KMS-11 (cell line): ENCODE data around the gene ZNF563.

ENCODE experiments used
- H2AFZ ChIP-seq: fragments of 200-600 bp; sonication (generic); 2 replicates; pipeline ENCODE4 v1.6.1; 2016; ENCODE audit warnings: antibody characterized with exemption, mixed run types, low read depth
- H3K27ac ChIP-seq: fragments of 200-600 bp; sonication (generic); 2 replicates; pipeline ENCODE4 v1.6.1; 2016; ENCODE audit warnings: mild to moderate bottlenecking, mixed run types
- H3K27me3 ChIP-seq: fragments of 200-600 bp; sonication (generic); 2 replicates; pipeline ENCODE4 v1.6.1; 2017; ENCODE audit warnings: mild to moderate bottlenecking, low read depth, mixed run types, moderate library complexity; ENCODE audit not compliant: insufficient read depth
- H3K36me3 ChIP-seq: fragments of 200-600 bp; sonication (generic); 2 replicates; pipeline ENCODE4 v1.6.1; 2017; ENCODE audit warnings: mild to moderate bottlenecking, mixed run types; ENCODE audit not compliant: insufficient read depth
- H3K4me1 ChIP-seq: fragments of 200-600 bp; sonication (generic); 2 replicates; pipeline ENCODE4 v1.6.1; 2016; ENCODE audit warnings: mild to moderate bottlenecking, low read depth, mixed run types; ENCODE audit not compliant: poor library complexity, severe bottlenecking
- H3K4me2 ChIP-seq: fragments of 200-600 bp; sonication (generic); 2 replicates; pipeline ENCODE4 v1.7.0; 2016; ENCODE audit warnings: mild to moderate bottlenecking, mixed run types
- H3K4me3 ChIP-seq: fragments of 200-600 bp; sonication (generic); IDR thresholded peaks from 2 replicates; pipeline ENCODE4 v1.6.1; 2017; ENCODE audit warnings: low read depth, low read length, mixed read lengths; ENCODE audit not compliant: insufficient read depth
- H3K79me2 ChIP-seq: fragments of 200-600 bp; sonication (generic); 2 replicates; pipeline ENCODE4 v1.6.1; 2016; ENCODE audit warnings: low read depth, mixed run types; ENCODE audit not compliant: insufficient read depth
- H3K9ac ChIP-seq: fragments of 200-600 bp; sonication (generic); 2 replicates; pipeline ENCODE4 v1.6.1; 2016; ENCODE audit warnings: mild to moderate bottlenecking, mixed run types
- H4K20me1 ChIP-seq: fragments of 200-600 bp; sonication (generic); 2 replicates; pipeline ENCODE4 v1.6.1; 2016; ENCODE audit warnings: mild to moderate bottlenecking, mixed run types; ENCODE audit not compliant: insufficient read depth
- CTCF ChIP-seq: fragments of 200-600 bp; sonication (generic); conservative IDR thresholded peaks from 2 replicates; pipeline ENCODE4 v1.6.1; 2017; ENCODE audit warnings: low read depth, mild to moderate bottlenecking, antibody characterized with exemption, low read length, moderate library complexity, mixed read lengths

ZNF563 gene

GRCh38 chr19:12333162-12334159 is at the start of gene ZNF563:
ZNF563 (minus strand) TSS chr19:12333633; CDS start chr19:12333482, 151 bp downstream.
- H3K4me3 ChIP-seq = no peak within 1 kb of the TSS
- no peaks in the 10 kb centered on the region for H3K27me3 ChIP-seq
- H3K79me2 ChIP-seq = no peaks in the 10 kb centered on the region
- H4K20me1 ChIP-seq = no peaks in the 10 kb centered on the region
- no peak within 1 kb of the TSS; the same call in 1 of the 2 replicates for H3K9ac ChIP-seq
- H3K27ac ChIP-seq = no peak within 1 kb of the TSS
- H3K36me3 ChIP-seq = no peaks in the 10 kb centered on the region
- peak within 1 kb of the TSS; percentile 47; the same call in 1 of the 2 replicates for H2AFZ ChIP-seq
- TF ChIP-seq CTCF = no peak
- H3K4me2 ChIP-seq = peak within 1 kb of the TSS; percentile 21; the same call in 1 of the 2 replicates
- no peaks in the 10 kb centered on the region for H3K4me1 ChIP-seq

- Histone ChIP-seq H3K4me3 (no peak overlapping the region), H3K4me1 (no peaks in the 10 kb centered on the region), H3K27ac (no peak overlapping the region), H3K9ac (no peak overlapping the region), H4K20me1 (no peaks in the 10 kb centered on the region), H3K4me2 (no peak overlapping the region), H3K79me2 (no peaks in the 10 kb centered on the region), H2AFZ (no peak overlapping the region), H3K36me3 (no peaks in the 10 kb centered on the region), H3K27me3 (no peaks in the 10 kb centered on the region)
- TF ChIP-seq CTCF = no peak
Observed at GRCh38 chr19:12380444-12380737, 47.0 kb upstream of the ZNF563 start.

DNA sequence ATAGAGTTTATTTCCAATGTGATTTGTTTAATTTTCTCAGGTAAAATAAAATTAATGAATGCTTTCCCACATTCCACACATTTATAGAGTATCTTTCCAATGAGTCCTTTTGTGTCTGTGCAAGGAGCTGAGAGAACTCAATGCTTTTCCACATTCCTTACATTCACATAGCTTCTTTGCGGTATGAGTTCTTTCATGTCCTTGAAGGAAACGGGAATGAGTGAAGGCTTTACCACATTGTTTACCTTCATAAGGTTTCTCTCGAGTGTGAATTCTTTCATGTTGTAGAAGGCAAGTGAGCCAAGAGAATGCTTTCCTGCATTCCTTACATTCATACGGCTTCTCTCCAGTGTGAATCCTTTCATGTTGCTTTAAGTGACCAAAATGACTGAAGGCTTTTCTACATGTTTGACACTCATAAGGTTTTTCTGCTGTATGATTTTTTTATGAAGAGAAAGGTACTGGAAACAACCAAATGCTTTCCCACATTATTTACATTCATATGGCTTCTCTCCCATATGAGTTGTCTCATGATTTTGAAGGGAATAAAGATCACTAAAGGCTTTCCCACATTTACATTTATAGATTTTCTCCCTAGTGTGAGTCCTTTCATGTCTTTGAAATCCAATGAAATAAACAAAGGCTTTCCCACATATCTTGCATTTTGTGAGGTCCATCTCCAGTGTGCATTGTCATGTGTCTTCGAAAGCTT is 46.5 kb upstream of the ZNF563 start:
- H3K4me2 ChIP-seq = no peak overlapping the region
- no peaks in the 10 kb centered on the region for H4K20me1 ChIP-seq
- no peak overlapping the region for H3K4me3 ChIP-seq
- H3K27me3 ChIP-seq = no peaks in the 10 kb centered on the region
- H2AFZ ChIP-seq = no peak overlapping the region
- no peaks in the 10 kb centered on the region for H3K4me1 ChIP-seq
- no peak overlapping the region for H3K9ac ChIP-seq
- H3K27ac ChIP-seq = no peak overlapping the region
- no peaks in the 10 kb centered on the region for H3K36me3 ChIP-seq
- no peaks in the 10 kb centered on the region for H3K79me2 ChIP-seq
- TF ChIP-seq CTCF = no peak

DNA sequence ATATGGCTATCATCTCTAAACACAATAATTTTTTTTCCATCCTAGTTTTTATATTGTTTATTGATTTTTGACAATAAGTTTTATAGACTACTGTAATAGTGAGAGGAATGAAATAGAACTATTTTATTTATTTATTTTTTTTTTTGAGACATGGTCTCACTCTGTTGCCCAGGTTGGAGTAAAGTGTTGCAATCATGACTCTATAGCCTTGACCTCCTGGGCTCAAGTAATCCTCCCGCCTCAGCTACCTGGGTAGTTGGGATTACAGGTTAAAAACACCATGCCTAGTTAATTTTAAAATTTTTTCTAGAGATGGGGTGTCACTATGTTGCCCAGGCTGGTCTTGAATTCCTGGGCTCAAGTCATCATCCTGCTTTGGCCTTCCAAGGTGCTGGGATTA is 40.6 kb upstream of the ZNF563 start:
- H3K9ac ChIP-seq = no peak overlapping the region
- no peaks in the 10 kb centered on the region for H3K36me3 ChIP-seq
- H3K4me1 ChIP-seq = no peaks in the 10 kb centered on the region
- H3K27me3 ChIP-seq = no peaks in the 10 kb centered on the region
- H4K20me1 ChIP-seq = no peaks in the 10 kb centered on the region
- H3K79me2 ChIP-seq = no peaks in the 10 kb centered on the region
- no peak overlapping the region for H3K4me3 ChIP-seq
- TF ChIP-seq CTCF = no peak
- H3K27ac ChIP-seq = no peak overlapping the region
- no peak overlapping the region for H3K4me2 ChIP-seq
- no peak overlapping the region for H2AFZ ChIP-seq
